ENCODE measurements around the gene TRPV6.

TRPV6 gene

GRCh38 chr7:142885311-142886230 lies at the start of gene TRPV6:
TSS of gene TRPV6 (minus strand) at chr7:142885745.
- no peak for DNase-seq

GRCh38 chr7:142934056-142934455 lies 48.5 kb upstream of the TRPV6 start:
- DNase-seq, result no peak

- no peak for DNase-seq
Measured at GRCh38 chr7:142933624-142934023, 48.1 kb upstream of the TRPV6 start, which contains the start of gene TRPV5. TSS of gene TRPV5 (minus strand) at chr7:142933746. CDS start at chr7:142933459, 287 bp downstream.

- DNase-seq, result no peak
Measured at GRCh38 chr7:142933092-142933475, 47.5 kb upstream of the TRPV6 start.

GRCh38 chr7:142932386-142933091 lies 47.0 kb upstream of the TRPV6 start:
- DNase-seq, result no peak

- DNase-seq, result no peak
Measured at GRCh38 chr7:142930126-142930730, 44.7 kb upstream of the TRPV6 start.

- no peak for DNase-seq
Measured at GRCh38 chr7:142927949-142928348, 42.4 kb upstream of the TRPV6 start.

- DNase-seq, result peak; percentile 1
Measured at GRCh38 chr7:142927085-142927745, 41.7 kb upstream of the TRPV6 start.

- DNase-seq, result no peak
Measured at GRCh38 chr7:142925413-142925812, 39.9 kb upstream of the TRPV6 start.

- no peak for DNase-seq
Measured at GRCh38 chr7:142923391-142923790, 37.8 kb upstream of the TRPV6 start.

- DNase-seq, result no peak
Measured at GRCh38 chr7:142919656-142920055, 34.1 kb upstream of the TRPV6 start.

GRCh38 chr7:142918901-142919300 lies 33.4 kb upstream of the TRPV6 start:
- no peak for DNase-seq

GRCh38 chr7:142917447-142917846 lies 31.9 kb upstream of the TRPV6 start:
- DNase-seq, result no peak

GRCh38 chr7:142916508-142916907 lies 31.0 kb upstream of the TRPV6 start:
- no peak for DNase-seq

- DNase-seq, result no peak
Measured at GRCh38 chr7:142915315-142915714, 29.8 kb upstream of the TRPV6 start.

- no peak for DNase-seq
Measured at GRCh38 chr7:142914121-142914520, 28.6 kb upstream of the TRPV6 start.

- DNase-seq, result no peak
Measured at GRCh38 chr7:142913566-142913965, 28.0 kb upstream of the TRPV6 start.

- DNase-seq, result no peak
Measured at GRCh38 chr7:142913051-142913450, 27.5 kb upstream of the TRPV6 start.

GRCh38 chr7:142910481-142910880 lies 24.9 kb upstream of the TRPV6 start:
- DNase-seq, result no peak

- DNase-seq, result no peak
Measured at GRCh38 chr7:142910031-142910433, 24.5 kb upstream of the TRPV6 start.

- DNase-seq, result peak; percentile 5
Measured at GRCh38 chr7:142908921-142909890, 23.7 kb upstream of the TRPV6 start.

GRCh38 chr7:142908290-142908689 lies 22.7 kb upstream of the TRPV6 start:
- no peak for DNase-seq
